ENCODE measurements around the gene PDSS1. TPM values are rescaled to one million over a fixed set of nuclear protein-coding genes. Genes with fewer than 3 reads are reported as not detected.

PDSS1 gene
- polyA plus RNA-seq, 1 of the 3 experiments (the other 2 are of a cell fraction) = 14.9 TPM

- H4K20me1 ChIP-seq (ENCODE audit: insufficient read depth) = no peaks in the 10 kb centered on the region
- ChIA-PET POLR2A (no interaction called here), CTCF (interaction anchor here (2.8 kb wide), 1 partner anchor 7 kb away, joined by 17 read pairs; no protein-coding TSS in a partner anchor)
- H3K9me2 ChIP-seq = no peaks in the 10 kb centered on the region
- no peak overlapping the region for H3K9ac ChIP-seq
- no peaks in the 10 kb centered on the region for H3K79me2 ChIP-seq (ENCODE audit: insufficient read depth)
- no peak for TF ChIP-seq IRF3 (IDR thresholded peaks at IDR 0.05; ENCODE audit: low read depth, low read length)
- no peak for TF ChIP-seq POLR2AphosphoS5 (IDR thresholded peaks at IDR 0.05; ENCODE audit: low read depth, low read length)
- TF ChIP-seq JUND (IDR thresholded peaks at IDR 0.05) = no peak
- no peak for TF ChIP-seq YY1 (IDR thresholded peaks at IDR 0.05; ENCODE audit: low read depth)
- no peak for TF ChIP-seq SMC3 (IDR thresholded peaks at IDR 0.05; ENCODE audit: low read depth, low read length)
- no peak for TF ChIP-seq ZBTB33 (IDR thresholded peaks at IDR 0.05; ENCODE audit: borderline replicate concordance, low read depth)
- TF ChIP-seq RCOR1 (IDR thresholded peaks at IDR 0.05; ENCODE audit: low read length) = no peak
- no peak for TF ChIP-seq NFIC (IDR thresholded peaks at IDR 0.05; ENCODE audit: borderline replicate concordance)
- TF ChIP-seq MXI1 (IDR thresholded peaks at IDR 0.05; ENCODE audit: low read depth, low read length) = no peak
- no peak for TF ChIP-seq GATA2 (CRISPR knock-in tag; IDR thresholded peaks at IDR 0.05)
- no peak for TF ChIP-seq ELF1 (IDR thresholded peaks at IDR 0.05)
- TF ChIP-seq FOXM1 (IDR thresholded peaks at IDR 0.05; ENCODE audit: low read depth) = no peak
- no peak for TF ChIP-seq TEAD4 (IDR thresholded peaks at IDR 0.05; ENCODE audit: borderline replicate concordance, insufficient read depth)
- TF ChIP-seq CTCF (IDR thresholded peaks at IDR 0.05) = no peak
- TF ChIP-seq GABPA (IDR thresholded peaks at IDR 0.05; ENCODE audit: low read depth) = no peak
- TF ChIP-seq MAX (IDR thresholded peaks at IDR 0.05; ENCODE audit: low read depth) = no peak
- TF ChIP-seq FOXJ3 (CRISPR knock-in tag; IDR thresholded peaks at IDR 0.05) = no peak
- peaks cover 27 to 63% of the 10 kb centered on the region in 2 experiments for H3K36me3 ChIP-seq (replicated peaks in 1 of 2; ENCODE audit: control insufficient read depth in 1 of 2, insufficient read depth in 2 of 2, low read length in 1 of 2)
- no peak overlapping the region for H3K4me3 ChIP-seq (ENCODE audit: low read depth in 2 of 2, low read length in 1 of 2)
- no peaks in the 10 kb centered on the region for H3F3A ChIP-seq (replicated peaks; ENCODE audit: insufficient read depth)
- no peak for DNase-seq
- no peaks in the 10 kb centered on the region for H3K9me3 ChIP-seq
- WGBS (ENCODE audit: low lambda C conversion rate) = 94% methylated on average over 11 of the region's 14 CpGs
- H3K27me3 ChIP-seq (ENCODE audit: insufficient read depth) = no peaks in the 10 kb centered on the region
- H3K4me2 ChIP-seq = no peak overlapping the region
- H3K4me1 ChIP-seq (ENCODE audit: control insufficient read depth in 1 of 2, insufficient read depth in 2 of 2, low read depth in 1 of 2, low read length in 1 of 2) = no peaks in the 10 kb centered on the region
- no peak overlapping the region for H2AFZ ChIP-seq (ENCODE audit: low read depth)
- no peak overlapping the region for H3K27ac ChIP-seq (ENCODE audit: low read depth in 2 of 2, low read length in 1 of 2)
Observed at GRCh38 chr10:26733750-26734568, 36.5 kb downstream of the PDSS1 start.

Measured in SK-N-SH (cell line).